GM12874 (cell line): ENCODE results near the gene THBS2.

Source experiments
- CTCF ChIP-seq: IDR thresholded peaks from 2 replicates; pipeline ENCODE4 v1.5.1; 2011; ENCODE audit warnings: low read depth, mild to moderate bottlenecking, control low read depth, low read length, moderate library complexity; ENCODE audit not compliant: insufficient read depth

The THBS2 gene

GRCh38 chr6:169233181-169233580, 20.5 kb downstream of the THBS2 start:
- no peak for TF ChIP-seq CTCF

- no peak for TF ChIP-seq CTCF
Measured at GRCh38 chr6:169232507-169232931, 21.1 kb downstream of the THBS2 start.

GRCh38 chr6:169231790-169232506, 21.7 kb downstream of the THBS2 start:
- no peak for TF ChIP-seq CTCF

GRCh38 chr6:169230946-169231789, 22.5 kb downstream of the THBS2 start:
- no peak for TF ChIP-seq CTCF

- no peak for TF ChIP-seq CTCF
Measured at GRCh38 chr6:169230322-169230665, 23.4 kb downstream of the THBS2 start.

GRCh38 chr6:169229615-169230321, 23.9 kb downstream of the THBS2 start:
- no peak for TF ChIP-seq CTCF

- TF ChIP-seq CTCF: no peak
Measured at GRCh38 chr6:169227116-169227515, 26.5 kb downstream of the THBS2 start.
